Measurements from ENCODE around the gene ST6GAL1. TPM values are rescaled to one million over a fixed set of nuclear protein-coding genes. Genes with fewer than 3 reads are reported as not detected.
A peak's percentile ranks its signal among the peaks of the same experiment; 100 is the strongest.
"Not testable (repeated sequence)": the region's sequence is repeated elsewhere in the genome, so short reads cannot be mapped to it uniquely, and the experiment has no call there.

ST6GAL1 gene
- total RNA-seq, 1 donor from 2014 or later: 15.8 TPM

GRCh38 chr3:187005827-187006481 lies 75.6 kb downstream of the ST6GAL1 start:
- no peaks in the 10 kb centered on the region for H3K4me1 Mint-ChIP-seq (ENCODE audit: low read depth, unreplicated experiment)
- no peak for FAIRE-seq
- Histone ChIP-seq H3K9me3 (ENCODE audit: insufficient read depth, low read depth, low read length) (no peaks in the 10 kb centered on the region), H3K36me3 (ENCODE audit: insufficient read depth, low read length) (no peaks in the 10 kb centered on the region), H2AFZ (ENCODE audit: low read depth, low read length) (no peak overlapping the region), H3K9ac (ENCODE audit: low read length) (no peak overlapping the region), H4K20me1 (ENCODE audit: insufficient read depth, low read length) (no peaks in the 10 kb centered on the region), H3K4me2 (ENCODE audit: low read length) (no peak overlapping the region), H3K27me3 (ENCODE audit: insufficient read depth, low read length) (no peaks in the 10 kb centered on the region), H3K79me2 (ENCODE audit: insufficient read depth, low read length) (no peaks in the 10 kb centered on the region), H3K4me1 (ENCODE audit: insufficient read depth, low read length) (no peaks in the 10 kb centered on the region), H3K4me3 (ENCODE audit: insufficient read depth, low read depth, low read length) (no peak overlapping the region), H3K27ac (ENCODE audit: low read depth, low read length) (no peak overlapping the region)
- TF ChIP-seq EZH2 (IDR thresholded peaks at IDR 0.05; ENCODE audit: insufficient read depth, low read length) (no peak), CTCF (IDR thresholded peaks at IDR 0.05; ENCODE audit: insufficient read depth, low read depth, low read length) (no peak)
- peaks cover 4% of the 10 kb centered on the region for H3K9me3 Mint-ChIP-seq (ENCODE audit: unreplicated experiment)
- H3K27me3 Mint-ChIP-seq (ENCODE audit: low read depth, unreplicated experiment): no peaks in the 10 kb centered on the region
- H3K27ac Mint-ChIP-seq (ENCODE audit: unreplicated experiment): no peak overlapping the region
- H3K36me3 Mint-ChIP-seq (ENCODE audit: low read depth, unreplicated experiment): peaks cover 3% of the 10 kb centered on the region
- no peak for DNase-seq (ENCODE audit: low read depth)
- H3K4me3 Mint-ChIP-seq (ENCODE audit: unreplicated experiment): no peak overlapping the region

GRCh38 chr3:187006864-187007630 lies 76.7 kb downstream of the ST6GAL1 start:
- Histone ChIP-seq H3K4me1 (ENCODE audit: insufficient read depth, low read length) (no peaks in the 10 kb centered on the region), H3K9me3 (ENCODE audit: insufficient read depth, low read depth, low read length) (no peaks in the 10 kb centered on the region), H3K27ac (ENCODE audit: low read depth, low read length) (no peak overlapping the region), H3K4me3 (ENCODE audit: insufficient read depth, low read depth, low read length) (no peak overlapping the region), H3K4me2 (ENCODE audit: low read length) (no peak overlapping the region), H3K27me3 (ENCODE audit: insufficient read depth, low read length) (no peaks in the 10 kb centered on the region), H3K79me2 (ENCODE audit: insufficient read depth, low read length) (no peaks in the 10 kb centered on the region), H3K36me3 (ENCODE audit: insufficient read depth, low read length) (no peaks in the 10 kb centered on the region), H3K9ac (ENCODE audit: low read length) (no peak overlapping the region), H4K20me1 (ENCODE audit: insufficient read depth, low read length) (no peaks in the 10 kb centered on the region), H2AFZ (ENCODE audit: low read depth, low read length) (no peak overlapping the region)
- no peak overlapping the region for H3K27ac Mint-ChIP-seq (ENCODE audit: unreplicated experiment)
- no peaks in the 10 kb centered on the region for H3K27me3 Mint-ChIP-seq (ENCODE audit: low read depth, unreplicated experiment)
- DNase-seq (ENCODE audit: low read depth): peak; percentile 32
- H3K4me3 Mint-ChIP-seq (ENCODE audit: unreplicated experiment): no peak overlapping the region
- H3K36me3 Mint-ChIP-seq (ENCODE audit: low read depth, unreplicated experiment): peaks cover 3% of the 10 kb centered on the region
- FAIRE-seq: no peak
- H3K4me1 Mint-ChIP-seq (ENCODE audit: low read depth, unreplicated experiment): no peaks in the 10 kb centered on the region
- TF ChIP-seq CTCF (IDR thresholded peaks at IDR 0.05; ENCODE audit: insufficient read depth, low read depth, low read length): no peak
- no peak for TF ChIP-seq EZH2 (IDR thresholded peaks at IDR 0.05; ENCODE audit: insufficient read depth, low read length)
- H3K9me3 Mint-ChIP-seq (ENCODE audit: unreplicated experiment): peaks cover 4% of the 10 kb centered on the region

- H3K79me2 ChIP-seq (ENCODE audit: insufficient read depth, low read length); H3K36me3 Mint-ChIP-seq (ENCODE audit: low read depth, unreplicated experiment); H3K27me3 Mint-ChIP-seq (ENCODE audit: low read depth, unreplicated experiment); H4K20me1 ChIP-seq (ENCODE audit: insufficient read depth, low read length); H2AFZ ChIP-seq (ENCODE audit: low read depth, low read length); H3K9me3 ChIP-seq (ENCODE audit: insufficient read depth, low read depth, low read length); H3K36me3 ChIP-seq (ENCODE audit: insufficient read depth, low read length); H3K4me3 Mint-ChIP-seq (ENCODE audit: unreplicated experiment); H3K9ac ChIP-seq (ENCODE audit: low read length); H3K4me1 Mint-ChIP-seq (ENCODE audit: low read depth, unreplicated experiment); DNase-seq (ENCODE audit: low read depth); H3K27ac ChIP-seq (ENCODE audit: low read depth, low read length); H3K4me3 ChIP-seq (ENCODE audit: insufficient read depth, low read depth, low read length); H3K4me1 ChIP-seq (ENCODE audit: insufficient read depth, low read length); H3K9me3 Mint-ChIP-seq (ENCODE audit: unreplicated experiment); H3K4me2 ChIP-seq (ENCODE audit: low read length); H3K27me3 ChIP-seq (ENCODE audit: insufficient read depth, low read length); H3K27ac Mint-ChIP-seq (ENCODE audit: unreplicated experiment); FAIRE-seq: not testable (repeated sequence)
These were observed 80.1 kb downstream of the ST6GAL1 start for GRCh38 chr3:187010382-187010781.

Data from astrocyte (in vitro differentiated cells and primary cell).